ENCODE measurements around the gene SELE. TPM values are rescaled to one million over a fixed set of nuclear protein-coding genes. Genes with fewer than 3 reads are reported as not detected.

Gene SELE
- total and polyA plus RNA-seq, 9 of the 15 experiments (the other 6 are each of a cell fraction or from before 2014, with no cell fraction given): 0.08 TPM; not detected in 8

DNA sequence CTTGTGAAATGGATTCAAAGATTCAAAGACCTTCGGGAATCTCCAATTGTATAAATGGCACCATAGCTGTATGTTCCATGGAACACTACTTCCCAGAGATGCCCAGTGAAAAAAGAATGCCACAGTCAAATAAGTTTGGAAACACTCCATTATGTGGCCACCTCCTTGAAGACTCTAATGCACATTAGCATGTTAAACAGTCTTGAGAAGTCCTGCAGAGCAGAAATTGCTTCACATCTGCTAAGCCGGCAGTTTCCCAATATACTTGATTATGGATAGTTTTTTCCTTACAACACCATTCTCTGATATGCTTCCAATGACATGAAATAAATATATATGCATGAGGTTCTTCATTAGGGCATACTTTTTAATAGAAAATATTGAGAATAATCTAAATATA lies 12.7 kb upstream of the SELE start:
- FAIRE-seq: no peak
- no TSS peak for BruUV-seq (replicated peaks)
- ChIA-PET POLR2A (no interaction called here), CTCF (ENCODE audit: low intra/inter-chr PET ratio) (no interaction called here)
- no peak overlapping the region for H3K4me2 ChIP-seq (ENCODE audit: insufficient read depth, low read length)
- no peaks in the 10 kb centered on the region for H3K27me3 ChIP-seq (ENCODE audit: control insufficient read depth in 2 of 2, insufficient read depth in 2 of 2, low read length in 2 of 2)
- ATAC-seq: no peak
- no peak overlapping the region for H2AFZ ChIP-seq (ENCODE audit: low read depth, low read length)
- no peak overlapping the region for H3K9ac ChIP-seq (ENCODE audit: insufficient read depth in 1 of 2, low read depth in 2 of 2, low read length in 2 of 2)
- no peak for DNase-seq (ENCODE audit: extremely low read depth in 1 of 4, low spot score in 3 of 4)
- H3K4me1 ChIP-seq (replicated peaks in 1 of 2; ENCODE audit: control insufficient read depth in 2 of 2, insufficient read depth in 2 of 2, low read length in 2 of 2): no peaks in the 10 kb centered on the region
- H3K4me3 ChIP-seq: no peak overlapping the region
- H3K27ac ChIP-seq (ENCODE audit: extremely low read depth, low read depth, low read length): no peak overlapping the region
- no peaks in the 10 kb centered on the region for H3K79me2 ChIP-seq (ENCODE audit: control insufficient read depth, insufficient read depth, low read length)
- WGBS (ENCODE audit: insufficient coverage, low coverage, missing lambda C conversion rate): 3% methylated on average over 2 of the region's 2 CpGs
- H3K36me3 ChIP-seq (ENCODE audit: control insufficient read depth, insufficient read depth, low read length): no peaks in the 10 kb centered on the region
- H3K9me3 ChIP-seq (replicated peaks; ENCODE audit: control insufficient read depth, insufficient read depth, low read depth, low read length): no peaks in the 10 kb centered on the region
- intact Hi-C loops (cut with micrococcal nuclease) (no loop called here), in situ Hi-C loops (cut with MboI) (no loop called here)
- no peaks in the 10 kb centered on the region for H4K20me1 ChIP-seq (replicated peaks; ENCODE audit: control insufficient read depth, insufficient read depth, low read length)
- TF ChIP-seq ERF (CRISPR knock-in tag; IDR thresholded peaks at IDR 0.05) (no peak), ZNF77 (CRISPR knock-in tag; IDR thresholded peaks at IDR 0.05) (no peak), HSF4 (CRISPR knock-in tag; IDR thresholded peaks at IDR 0.05; ENCODE audit: borderline replicate concordance) (no peak), POU5F1 (IDR thresholded peaks at IDR 0.05; ENCODE audit: borderline replicate concordance, low read depth, low read length, partially characterized antibody) (no peak), BRD9 (IDR thresholded peaks at IDR 0.05; ENCODE audit: low read depth, partially characterized antibody) (no peak), ZFPM2 (CRISPR knock-in tag; IDR thresholded peaks at IDR 0.05) (no peak), ZNF785 (CRISPR knock-in tag; IDR thresholded peaks at IDR 0.05) (no peak), ZNF121 (CRISPR knock-in tag; conservative IDR thresholded peaks at IDR 0.05) (no peak)
- H3K9me1 ChIP-seq (ENCODE audit: control insufficient read depth, insufficient read depth, low read length): no peaks in the 10 kb centered on the region

All from K562 (cell line).